NCI-H69 (cell line): ENCODE data around the gene NDUFB10.
"Not testable (repeated sequence)": the region's sequence is repeated elsewhere in the genome, so short reads cannot be mapped to it uniquely, and the experiment has no call there.

Source experiments
- DNase-seq: peaks from one replicate; lab custom pipeline; 2025; lab: John Stamatoyannopoulos, UW

NDUFB10 gene

DNA sequence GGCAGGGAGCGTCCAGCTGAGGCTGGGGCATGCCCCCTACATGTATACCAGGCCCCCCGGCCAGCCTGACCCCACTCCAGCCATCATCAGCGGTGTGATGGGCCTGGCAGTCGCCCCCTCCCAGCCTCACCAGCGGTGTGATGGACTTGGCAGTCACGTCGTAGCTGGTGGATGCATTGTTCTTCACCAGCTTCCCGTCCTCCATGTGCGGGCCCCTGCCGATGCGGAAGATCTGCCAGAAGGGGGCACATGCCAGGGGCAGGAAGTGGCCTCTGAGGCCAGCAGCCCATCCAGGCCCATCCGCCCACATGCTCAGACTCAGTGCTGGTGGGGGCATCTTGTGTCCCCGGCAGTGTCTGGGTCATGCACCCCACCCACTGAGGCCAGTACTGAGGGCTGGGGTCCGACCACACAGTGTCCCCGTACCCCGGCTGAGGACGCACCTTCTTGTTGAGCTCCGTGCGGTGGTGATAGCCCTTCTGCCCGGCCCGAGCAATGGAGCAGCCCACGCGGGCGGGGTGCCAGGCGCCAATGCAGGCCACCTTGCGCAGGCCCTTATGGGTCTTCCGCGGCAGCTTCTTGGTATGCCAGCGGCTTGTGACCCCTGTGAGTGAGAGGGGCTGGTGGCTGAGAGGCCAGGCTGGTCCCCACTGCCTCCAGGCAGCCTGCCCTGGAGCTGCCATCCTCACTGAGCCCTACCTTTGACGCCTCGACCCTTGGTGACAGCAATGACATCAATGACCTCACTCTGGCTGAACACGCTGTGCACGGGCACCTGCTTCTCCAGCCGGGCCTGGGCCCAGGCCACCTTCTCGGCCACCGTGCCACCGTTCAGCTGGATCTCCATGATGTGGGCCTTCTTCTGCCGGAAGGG lies 12.6 kb upstream of the NDUFB10 start:
- no peak for DNase-seq

DNA sequence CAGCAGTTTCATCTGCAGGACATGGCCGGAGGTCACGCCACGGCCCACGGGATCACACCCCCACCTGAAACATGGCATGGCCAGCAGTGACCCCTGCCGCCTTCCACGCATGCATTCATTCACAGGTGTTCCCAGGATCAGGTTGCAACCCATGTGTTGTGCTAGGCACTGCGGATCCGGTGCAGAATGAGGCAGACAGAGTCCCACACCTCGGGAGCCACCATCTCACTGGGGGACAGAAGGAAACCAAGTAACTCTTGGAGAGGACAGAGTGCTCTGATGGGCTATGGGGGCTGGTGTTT lies 12.0 kb upstream of the NDUFB10 start:
- no peak for DNase-seq

DNA sequence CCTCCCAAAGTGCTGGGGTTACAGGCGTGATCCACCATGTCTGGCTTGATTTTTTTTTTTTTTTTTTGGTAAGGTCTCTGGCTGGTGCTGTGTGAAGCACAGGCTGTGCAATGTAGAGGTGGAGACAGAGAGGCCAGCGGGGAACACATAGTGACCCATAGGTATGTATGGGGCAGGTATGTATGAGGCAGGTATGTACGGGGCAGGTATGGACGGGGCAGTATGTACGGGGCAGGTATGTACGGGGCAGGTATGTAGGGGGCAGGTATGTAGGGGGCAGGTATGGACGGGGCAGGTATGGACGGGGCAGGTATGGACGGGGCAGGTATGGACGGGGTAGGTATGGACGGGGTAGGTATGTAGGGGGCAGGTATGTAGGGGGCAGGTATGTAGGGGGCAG lies 9.8 kb upstream of the NDUFB10 start:
- no peak for DNase-seq

DNA sequence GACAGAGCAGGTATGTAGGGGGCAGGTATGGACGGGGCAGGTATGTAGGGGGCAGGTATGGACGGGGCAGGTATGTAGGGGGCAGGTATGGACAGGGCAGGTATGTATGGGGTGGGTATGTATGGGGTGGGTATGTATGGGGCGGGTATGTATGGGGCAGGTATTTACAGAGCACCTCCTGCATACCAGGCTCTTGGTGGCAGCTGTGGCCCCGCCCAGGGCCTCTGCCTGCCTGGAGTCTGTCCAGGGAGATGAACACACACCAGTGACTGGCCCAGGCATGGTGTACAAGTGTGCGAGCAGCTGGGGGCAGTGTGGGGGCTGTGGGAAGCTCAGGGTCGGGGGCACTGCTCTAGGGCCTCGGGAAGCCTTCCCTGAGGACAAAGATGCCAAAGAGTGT lies 9.3 kb upstream of the NDUFB10 start:
- no peak for DNase-seq

DNA sequence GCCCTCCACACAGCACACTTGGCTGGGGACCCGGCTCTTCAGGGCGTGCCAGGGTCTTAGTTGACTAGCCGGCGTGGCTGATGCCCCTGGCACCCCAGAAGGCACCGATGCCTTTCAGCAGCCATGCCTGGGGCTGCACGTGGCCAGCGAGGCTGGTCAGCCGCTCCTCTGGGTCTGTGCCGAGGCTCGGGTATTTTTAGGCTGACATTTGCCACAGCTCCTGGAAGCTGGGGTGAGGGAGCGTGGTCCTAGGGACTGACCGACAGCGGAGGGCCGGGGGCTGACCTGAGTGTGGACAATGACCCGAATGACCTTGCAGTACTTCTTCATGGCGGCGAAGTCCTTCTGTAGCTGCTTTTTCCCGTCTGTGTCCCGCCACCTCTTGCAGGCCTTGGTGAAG lies 8.8 kb upstream of the NDUFB10 start:
- DNase-seq, result no peak

DNA sequence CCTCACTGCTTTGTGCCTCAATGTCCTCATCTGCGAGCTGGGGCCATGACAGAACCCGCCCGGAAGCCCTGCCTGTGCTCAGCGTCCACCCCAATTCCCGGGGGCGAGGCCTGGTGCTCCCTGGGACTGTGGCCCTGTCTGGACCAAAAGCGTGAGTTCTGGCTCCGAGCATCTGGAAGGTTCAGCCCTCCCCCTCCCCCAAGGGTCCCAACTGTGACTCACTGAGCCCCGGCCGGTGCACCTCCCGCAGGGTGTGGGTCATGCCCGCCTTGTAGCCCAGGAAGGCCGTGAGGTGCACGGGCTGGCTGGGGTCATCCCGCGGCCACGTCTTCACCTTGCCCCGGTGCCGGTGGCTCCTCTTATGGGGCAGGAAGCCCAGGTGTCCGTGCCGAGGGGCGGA lies 5.6 kb upstream of the NDUFB10 start:
- DNase-seq, result no peak

DNA sequence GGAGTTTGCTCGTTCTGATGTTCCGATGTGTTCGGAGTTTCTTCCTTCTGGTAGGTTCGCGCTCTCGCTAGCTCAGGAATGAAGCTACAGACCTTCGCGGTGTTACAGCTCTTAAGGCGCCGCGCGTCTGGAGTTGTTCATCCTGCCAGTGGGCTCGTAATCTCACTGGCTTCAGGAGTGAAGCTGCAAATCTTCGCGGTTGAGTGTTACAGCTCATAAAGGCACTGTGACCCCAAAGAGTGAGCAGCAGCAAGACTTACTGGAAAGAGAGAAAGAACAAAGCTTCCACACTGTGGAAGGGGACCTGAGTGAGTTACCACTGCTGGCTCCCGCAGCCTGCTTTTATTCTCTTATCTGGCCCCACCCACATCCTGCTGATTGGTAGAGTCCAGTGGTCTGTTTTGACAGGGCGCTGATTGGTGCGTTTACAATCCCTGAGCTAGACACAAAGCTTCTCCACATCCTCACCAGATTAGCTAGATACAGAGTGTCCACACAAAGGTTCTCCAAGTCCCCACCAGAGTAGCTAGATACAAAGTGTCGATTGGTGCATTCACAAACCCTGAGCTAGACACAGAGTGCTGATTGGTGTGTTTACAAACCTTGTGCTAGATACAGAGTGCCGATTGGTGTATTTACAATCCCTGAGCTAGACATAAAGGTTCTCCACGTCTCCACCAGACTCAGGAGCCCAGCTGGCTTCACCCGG lies 1.8 kb upstream of the NDUFB10 start:
- DNase-seq, result not testable (repeated sequence)

DNA sequence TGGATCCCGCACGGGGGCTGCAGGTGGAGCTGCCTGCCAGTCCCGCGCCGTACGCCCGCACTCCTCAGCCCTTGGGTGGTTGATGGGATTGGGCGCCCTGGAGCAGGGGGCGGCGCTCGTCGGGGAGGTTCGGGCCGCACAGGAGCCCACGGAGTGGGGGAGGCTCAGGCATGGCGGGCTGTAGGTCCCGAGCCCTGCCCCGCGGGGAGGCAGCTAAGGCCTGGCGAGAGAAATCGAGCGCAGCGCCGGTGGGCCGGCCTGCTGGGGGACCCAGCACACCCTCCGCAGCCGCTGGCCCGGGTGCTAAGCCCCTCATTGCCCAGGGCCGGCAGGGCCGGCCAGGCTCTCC lies 1.2 kb upstream of the NDUFB10 start:
- not testable (repeated sequence) for DNase-seq

DNA sequence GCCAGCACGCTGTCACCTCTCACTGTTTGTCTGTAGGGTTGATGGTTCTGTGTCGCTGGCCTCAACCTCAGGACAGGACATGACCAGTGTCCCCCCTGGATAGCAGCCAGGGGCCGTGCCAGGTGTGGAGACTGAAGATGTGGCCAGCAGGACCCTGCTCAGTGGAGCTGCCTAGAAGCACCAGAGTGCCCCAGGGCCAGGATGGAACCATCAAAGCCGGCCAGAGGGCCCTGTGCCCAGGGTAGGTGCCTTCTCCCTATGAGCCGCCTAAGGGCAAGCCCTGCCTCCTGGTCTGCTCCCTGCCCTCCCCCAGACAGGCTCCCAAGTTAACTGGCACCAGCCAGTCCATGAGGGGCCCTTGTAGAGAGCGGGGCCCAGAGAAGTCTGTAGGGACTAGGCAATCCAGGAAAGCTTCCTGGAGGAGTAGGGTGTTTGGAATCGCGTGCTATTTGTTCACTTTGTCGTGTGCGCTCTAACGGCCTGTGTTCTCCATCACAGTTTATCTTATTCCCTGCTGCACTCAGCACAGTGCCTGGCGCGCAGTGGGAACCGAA lies 546 bp upstream of the NDUFB10 start:
- no peak for DNase-seq

DNA sequence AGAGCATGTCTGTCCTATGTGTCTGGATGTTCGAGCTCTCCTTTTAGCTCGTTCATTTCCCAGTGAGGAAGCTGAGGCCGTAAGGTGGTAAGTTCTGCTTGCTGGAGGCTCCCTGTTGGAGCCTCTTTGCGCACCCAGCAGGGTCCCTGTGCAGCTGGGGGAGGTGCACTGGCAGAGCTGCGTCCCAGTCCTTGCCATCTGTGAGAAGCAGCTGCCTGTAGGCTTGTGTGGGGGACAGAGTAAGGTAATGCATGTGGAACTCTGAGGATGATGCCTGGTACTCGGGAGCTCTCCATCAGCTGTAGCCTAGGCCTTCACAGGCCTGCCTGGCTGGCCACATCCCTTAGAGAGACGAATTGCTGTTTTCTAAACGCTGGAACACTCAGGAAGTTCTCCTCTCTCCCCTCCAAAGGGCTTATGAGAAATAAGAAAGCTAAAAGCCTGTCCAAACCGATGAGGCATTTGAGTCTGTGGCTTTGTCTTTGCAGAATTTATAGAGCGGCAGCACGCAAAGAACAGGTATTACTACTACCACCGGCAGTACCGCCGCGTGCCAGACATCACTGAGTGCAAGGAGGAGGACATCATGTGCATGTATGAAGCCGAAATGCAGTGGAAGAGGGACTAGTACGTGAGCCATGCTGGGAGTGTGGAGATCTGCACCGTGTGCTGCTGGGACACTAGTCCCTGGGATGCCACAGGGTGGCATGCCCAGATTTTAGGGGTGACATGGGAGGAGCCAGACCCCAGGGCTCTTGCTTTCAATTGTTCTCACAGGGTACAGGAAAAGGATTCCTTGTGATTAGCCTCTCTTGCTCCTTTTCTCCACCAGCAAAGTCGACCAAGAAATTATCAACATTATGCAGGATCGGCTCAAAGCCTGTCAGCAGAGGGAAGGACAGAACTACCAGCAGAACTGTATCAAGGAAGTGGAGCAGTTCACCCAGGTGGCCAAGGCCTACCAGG lies 1.6 kb downstream of the NDUFB10 start:
- peak; percentile 90 for DNase-seq

DNA sequence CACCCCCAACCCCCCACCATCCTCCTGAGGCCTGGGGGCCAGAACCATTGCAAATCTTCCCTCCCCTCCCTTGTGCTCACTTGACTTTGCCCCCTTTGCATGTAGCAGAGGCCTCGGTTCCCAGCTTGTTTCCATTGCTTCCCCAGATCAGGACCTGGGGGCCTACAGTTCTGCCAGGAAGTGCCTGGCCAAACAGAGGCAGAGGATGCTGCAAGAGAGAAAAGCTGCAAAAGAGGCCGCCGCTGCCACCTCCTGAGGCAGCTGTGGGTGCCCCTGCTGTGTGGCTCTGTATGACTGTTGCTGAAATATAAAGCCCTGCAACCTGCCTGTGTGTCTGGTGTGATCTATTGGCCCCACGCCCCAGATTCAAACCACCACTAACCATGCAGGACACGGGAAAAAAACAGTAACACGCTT lies 2.3 kb downstream of the NDUFB10 start:
- peak; percentile 55 for DNase-seq

DNA sequence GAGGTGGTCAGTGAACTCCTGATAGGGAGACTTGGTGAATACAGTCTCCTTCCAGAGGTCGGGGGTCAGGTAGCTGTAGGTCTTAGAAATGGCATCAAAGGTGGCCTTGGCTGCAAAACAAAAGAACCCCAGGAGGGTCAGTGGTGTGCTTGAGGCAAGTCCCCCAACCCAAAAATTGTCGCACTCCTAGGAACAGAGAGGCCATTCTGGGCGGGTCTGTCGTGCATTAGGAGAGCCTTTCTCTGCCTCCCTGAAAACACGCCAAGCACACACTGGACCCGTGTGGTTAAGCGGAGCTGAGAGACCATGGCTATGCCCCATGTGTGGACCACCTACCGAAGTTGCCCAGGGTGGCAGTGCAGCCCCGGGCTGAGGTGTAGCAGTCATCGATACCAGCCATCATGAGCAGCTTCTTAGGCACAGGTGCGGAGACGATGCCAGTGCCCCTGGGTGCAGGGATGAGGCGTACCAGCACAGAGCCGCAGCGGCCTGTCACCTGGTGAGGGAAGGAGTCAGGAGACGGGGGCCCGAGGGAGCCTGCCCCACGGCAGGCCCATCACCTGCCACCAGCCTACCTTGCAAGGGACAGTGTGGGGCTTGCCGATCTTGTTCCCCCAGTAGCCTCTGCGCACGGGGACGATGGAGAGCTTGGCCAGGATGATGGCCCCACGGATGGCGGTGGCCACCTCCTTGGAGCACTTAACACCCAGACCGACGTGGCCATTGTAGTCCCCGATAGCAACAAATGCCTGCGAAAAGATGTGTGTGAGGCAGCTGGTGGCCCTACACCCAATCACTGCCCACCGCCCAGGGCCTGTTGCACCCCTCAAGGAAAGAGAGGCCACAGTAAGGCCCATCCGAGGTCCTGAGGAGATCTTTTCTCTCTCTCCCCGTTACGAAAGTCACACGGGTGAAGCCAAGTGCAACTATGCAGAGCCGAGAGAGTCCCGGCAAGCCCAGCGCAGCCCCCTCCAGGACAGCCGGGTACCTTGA lies 3.1 kb downstream of the NDUFB10 start:
- DNase-seq, result not testable (repeated sequence)

DNA sequence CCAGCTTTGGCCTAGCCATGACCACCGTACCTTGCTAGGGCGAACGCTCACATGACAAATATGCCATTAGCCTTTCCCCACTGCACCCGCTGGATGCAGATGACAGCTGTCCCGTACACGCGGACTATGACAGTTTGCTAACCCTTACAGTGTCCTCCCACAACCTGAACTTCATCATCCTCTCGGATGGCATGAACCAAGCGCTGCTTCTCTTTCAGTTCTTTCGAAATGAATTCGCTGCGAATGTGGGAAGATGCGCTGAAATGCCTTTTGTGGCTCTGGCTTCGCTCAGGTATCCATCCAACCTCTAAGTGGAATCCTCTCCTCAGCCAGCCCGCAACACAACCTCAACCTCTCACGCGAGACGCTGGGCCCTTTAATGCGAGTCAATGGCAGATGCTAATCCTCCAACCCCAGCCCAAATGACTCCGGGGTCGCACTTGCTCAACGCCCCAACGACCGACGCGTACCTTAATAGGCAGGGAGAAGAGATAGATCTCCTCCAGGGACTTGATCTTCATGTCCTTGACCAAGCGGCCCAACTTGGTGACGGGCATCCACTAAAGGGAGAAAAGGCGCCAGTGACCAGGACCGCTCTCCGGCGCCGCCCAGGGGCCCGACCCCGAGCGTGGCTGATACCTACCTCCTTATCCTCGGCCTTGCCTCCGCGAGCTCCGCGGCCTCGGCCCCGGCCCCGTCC lies 4.6 kb downstream of the NDUFB10 start:
- peak; percentile 56 for DNase-seq

DNA sequence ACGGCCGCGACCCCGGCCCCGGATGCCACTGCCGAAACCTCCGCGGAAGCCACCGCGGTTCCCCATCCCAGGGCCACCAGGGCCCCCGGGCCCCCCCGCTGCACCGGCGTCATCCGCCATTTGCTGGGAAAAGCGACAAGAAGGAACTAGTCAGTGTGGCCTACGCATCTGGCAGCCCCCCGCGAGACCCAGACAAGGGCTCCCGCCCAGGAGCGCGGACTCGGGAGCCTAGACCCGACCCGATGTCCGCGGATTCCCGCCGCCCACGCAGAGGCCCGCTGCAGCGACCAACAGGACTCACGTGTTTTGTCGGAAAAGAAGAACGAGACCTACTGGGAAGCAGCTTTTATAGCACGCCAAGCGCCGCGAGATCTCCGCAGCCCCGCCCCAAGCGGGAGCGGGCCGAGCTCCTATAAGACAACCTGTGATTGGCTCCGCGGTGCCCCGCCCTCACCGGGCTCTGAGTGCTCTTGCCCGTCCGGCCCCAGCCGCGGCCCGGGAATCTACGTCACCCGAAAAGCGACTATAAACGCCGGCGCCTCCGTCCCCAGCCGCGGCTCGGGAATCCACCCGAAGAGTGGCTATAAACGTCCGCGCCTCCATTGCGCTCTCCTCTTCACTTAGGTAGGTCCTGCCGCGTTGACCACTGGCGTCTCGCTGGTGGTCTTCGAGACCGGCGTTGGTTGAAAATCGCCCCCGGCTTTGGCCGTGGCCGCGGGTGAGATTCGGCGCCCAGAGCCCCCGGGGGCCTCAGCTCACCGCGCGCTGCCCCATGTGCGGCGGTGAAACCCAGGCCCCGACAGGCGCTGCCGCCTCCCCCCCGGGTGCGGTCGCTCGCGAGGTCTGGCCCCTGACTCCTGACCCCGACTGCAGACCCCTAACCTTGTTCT lies 5.4 kb downstream of the NDUFB10 start, which contains the start of gene RPS2:
TSS of gene RPS2 (minus strand) at position 321 of the 890 bp plus-strand sequence. CDS start at position 120, 201 bp downstream.
- peak; percentile 99 for DNase-seq

DNA sequence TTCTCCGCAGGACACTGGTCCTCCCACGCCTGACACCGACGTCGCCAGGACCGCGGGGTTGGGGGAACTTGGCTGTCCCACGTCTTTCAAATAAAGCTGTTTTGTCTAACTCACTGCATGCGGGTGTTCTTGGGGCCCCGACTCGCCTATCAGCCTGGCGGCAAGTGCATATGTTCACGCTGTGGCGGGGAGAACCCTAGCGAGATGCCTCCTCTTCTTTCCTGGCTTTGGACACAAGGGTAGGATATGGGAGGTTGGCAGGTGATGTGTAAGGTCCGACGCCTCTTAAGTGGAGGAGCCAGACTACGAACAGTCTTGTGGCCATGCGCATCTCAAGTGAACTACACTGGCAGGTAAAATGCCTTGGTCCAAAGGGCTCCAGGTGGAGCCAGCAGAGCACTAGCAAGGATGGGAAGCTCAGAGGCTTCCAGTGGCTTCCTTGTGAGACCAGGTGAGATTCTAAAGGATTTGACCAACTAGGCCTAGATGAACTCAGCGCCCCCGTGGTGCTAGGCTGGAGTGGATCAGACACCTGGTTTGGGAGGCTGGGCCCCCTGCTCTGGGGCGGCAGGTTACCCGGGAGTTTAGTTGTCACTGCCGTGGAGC lies 6.2 kb downstream of the NDUFB10 start:
- DNase-seq, result no peak

DNA sequence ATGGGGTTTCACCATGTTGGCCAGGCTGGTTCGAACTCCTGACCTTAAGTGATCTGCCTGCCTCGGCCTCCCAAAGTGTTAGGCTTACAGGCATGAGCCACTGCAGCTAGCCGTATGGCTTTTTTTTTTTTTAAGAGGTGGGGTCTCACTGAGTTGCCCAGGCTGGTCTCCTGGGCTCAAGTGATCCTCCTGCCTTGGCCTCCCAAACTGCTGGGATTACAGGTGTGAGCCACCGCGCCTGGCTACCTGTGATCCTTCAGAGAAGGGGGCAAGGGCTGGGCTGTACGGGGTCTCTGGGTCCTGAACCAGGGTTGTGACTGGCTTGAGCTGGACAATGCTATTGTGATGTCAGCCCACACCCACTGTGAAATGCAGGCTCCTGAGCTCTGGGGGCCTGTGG lies 7.1 kb downstream of the NDUFB10 start, which contains the start of gene RNF151:
TSS of gene RNF151 (plus strand) at position 397 of the 400 bp plus-strand sequence. CDS start 26 bp downstream, outside the sequence.
- no peak for DNase-seq

DNA sequence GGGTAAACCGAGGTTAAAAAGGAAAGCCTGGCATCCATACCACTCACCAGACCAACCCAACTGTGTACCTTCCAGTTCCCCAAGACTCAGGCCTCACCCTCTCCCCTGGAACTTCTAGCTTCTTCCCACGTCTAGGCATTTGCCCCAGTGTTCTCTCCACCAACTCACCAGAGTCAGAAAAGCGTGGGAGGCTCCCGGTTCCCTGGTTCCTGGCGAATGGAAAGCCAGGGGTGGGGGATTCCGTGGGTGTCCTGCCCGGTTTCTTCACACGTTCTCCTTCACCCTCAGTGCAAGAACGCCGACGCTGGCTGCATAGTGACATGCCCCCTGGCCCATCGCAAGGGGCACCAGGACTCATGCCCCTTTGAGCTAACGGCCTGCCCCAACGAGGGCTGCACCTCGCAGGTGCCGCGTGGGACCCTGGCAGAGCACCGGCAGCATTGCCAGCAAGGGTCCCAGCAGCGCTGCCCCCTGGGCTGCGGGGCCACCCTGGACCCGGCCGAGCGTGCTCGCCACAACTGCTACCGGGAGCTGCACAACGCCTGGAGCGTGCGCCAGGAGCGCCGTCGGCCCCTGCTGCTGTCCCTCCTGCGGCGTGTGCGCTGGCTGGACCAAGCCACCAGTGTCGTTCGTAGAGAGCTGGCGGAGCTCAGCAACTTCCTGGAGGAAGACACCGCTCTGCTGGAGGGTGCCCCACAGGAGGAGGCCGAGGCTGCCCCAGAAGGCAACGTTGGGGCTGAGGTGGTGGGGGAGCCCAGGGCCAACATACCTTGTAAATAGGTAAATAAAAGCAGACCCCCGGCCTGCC lies 9.0 kb downstream of the NDUFB10 start:
- DNase-seq, result no peak
